GM18498 (cell line): ENCODE results near the gene ITPK1.

Experiments used
- ATAC-seq: cut with Tn5 transposase; IDR thresholded peaks from one replicate; pipeline ENCODE4 v1.9.1; 2021; ENCODE audit warnings: mild to moderate bottlenecking, moderate library complexity; ENCODE audit not compliant: unreplicated experiment

ITPK1 gene

GRCh38 chr14:93085911-93086310, 29.8 kb downstream of the ITPK1 start:
- no peak for ATAC-seq

GRCh38 chr14:93084866-93085857, 30.6 kb downstream of the ITPK1 start:
- ATAC-seq = no peak

GRCh38 chr14:93084402-93084801, 31.3 kb downstream of the ITPK1 start:
- ATAC-seq = no peak

GRCh38 chr14:93083917-93084316, 31.8 kb downstream of the ITPK1 start:
- ATAC-seq = no peak

GRCh38 chr14:93082576-93083001, 33.1 kb downstream of the ITPK1 start:
- ATAC-seq = no peak

GRCh38 chr14:93081876-93082570, 33.7 kb downstream of the ITPK1 start:
- no peak for ATAC-seq

GRCh38 chr14:93079865-93080403, 35.8 kb downstream of the ITPK1 start:
- no peak for ATAC-seq

GRCh38 chr14:93079321-93079720, 36.4 kb downstream of the ITPK1 start:
- ATAC-seq = no peak

GRCh38 chr14:93078870-93079269, 36.9 kb downstream of the ITPK1 start:
- no peak for ATAC-seq

GRCh38 chr14:93076755-93077154, 39.0 kb downstream of the ITPK1 start:
- ATAC-seq = no peak

GRCh38 chr14:93075891-93076290, 39.8 kb downstream of the ITPK1 start:
- ATAC-seq = no peak

GRCh38 chr14:93073910-93074769, 41.6 kb downstream of the ITPK1 start:
- ATAC-seq = no peak

- no peak for ATAC-seq
Observed at GRCh38 chr14:93073358-93073707, 42.4 kb downstream of the ITPK1 start.

GRCh38 chr14:93072659-93073357, 42.9 kb downstream of the ITPK1 start:
- ATAC-seq = no peak

GRCh38 chr14:93068711-93069110, 47.0 kb downstream of the ITPK1 start:
- no peak for ATAC-seq

GRCh38 chr14:93067088-93067487, 48.6 kb downstream of the ITPK1 start:
- no peak for ATAC-seq

GRCh38 chr14:93065272-93065730, 50.4 kb downstream of the ITPK1 start:
- no peak for ATAC-seq

- no peak for ATAC-seq
Observed at GRCh38 chr14:93064411-93065271, 51.1 kb downstream of the ITPK1 start.

- no peak for ATAC-seq
Observed at GRCh38 chr14:93063393-93063792, 52.3 kb downstream of the ITPK1 start.
